ENCODE data around the gene TTLL8. TPM values are rescaled to one million over a fixed set of nuclear protein-coding genes. Genes with fewer than 3 reads are reported as not detected.
A peak's percentile ranks its signal among the peaks of the same experiment; 100 is the strongest.

Gene TTLL8
- total and polyA plus RNA-seq, 5 donors = not detected

- intact Hi-C loops (cut with DNase I) = no loop called here
- Histone ChIP-seq H3K27ac (ENCODE audit: low read length) (no peak overlapping the region), H3K9me3 (ENCODE audit: control insufficient read depth, low read length) (no peaks in the 10 kb centered on the region), H3K27me3 (ENCODE audit: control insufficient read depth, insufficient read depth) (no peaks in the 10 kb centered on the region), H3K4me1 (ENCODE audit: control insufficient read depth, insufficient read depth, low read length) (no peaks in the 10 kb centered on the region), H3K4me3 (ENCODE audit: low read length) (no peak overlapping the region)
- no peak for DNase-seq
- ATAC-seq = no peak
- WGBS = 70% methylated on average over 4 of the region's 4 CpGs
Observed at GRCh38 chr22:50004918-50005317, 53.2 kb downstream of the TTLL8 start.

DNA sequence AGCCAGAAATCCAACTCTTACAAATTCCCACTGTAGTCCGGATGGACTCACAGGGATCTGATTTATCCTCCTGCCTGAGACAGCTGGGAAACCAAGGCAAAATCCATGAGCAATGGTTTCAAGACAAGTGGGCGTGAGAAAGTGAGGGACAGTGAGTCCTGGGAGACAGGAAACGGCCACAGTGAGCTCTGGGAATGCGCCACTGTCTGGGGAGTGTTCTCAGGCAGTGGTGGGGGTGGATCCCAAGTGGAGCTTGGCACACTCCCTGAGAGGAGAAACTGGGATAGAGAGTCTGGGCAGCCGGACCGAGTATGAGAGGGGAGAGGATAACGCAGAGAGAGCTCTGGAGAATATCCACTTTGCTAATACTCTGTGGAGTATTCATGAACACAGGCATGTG is 55.3 kb downstream of the TTLL8 start:
- H3K4me1 ChIP-seq (ENCODE audit: control insufficient read depth, insufficient read depth, low read length) = no peaks in the 10 kb centered on the region
- DNase-seq = peak in 1 of 3 donors; percentile 28
- intact Hi-C loops (cut with DNase I) = no loop called here
- H3K9me3 ChIP-seq (ENCODE audit: control insufficient read depth, low read length) = no peaks in the 10 kb centered on the region
- H3K27me3 ChIP-seq (ENCODE audit: control insufficient read depth, insufficient read depth) = no peaks in the 10 kb centered on the region
- 53% methylated on average over 7 of the region's 7 CpGs for WGBS
- no peak overlapping the region for H3K27ac ChIP-seq (ENCODE audit: low read length)
- no peak overlapping the region for H3K4me3 ChIP-seq (ENCODE audit: low read length)
- ATAC-seq = no peak

DNA sequence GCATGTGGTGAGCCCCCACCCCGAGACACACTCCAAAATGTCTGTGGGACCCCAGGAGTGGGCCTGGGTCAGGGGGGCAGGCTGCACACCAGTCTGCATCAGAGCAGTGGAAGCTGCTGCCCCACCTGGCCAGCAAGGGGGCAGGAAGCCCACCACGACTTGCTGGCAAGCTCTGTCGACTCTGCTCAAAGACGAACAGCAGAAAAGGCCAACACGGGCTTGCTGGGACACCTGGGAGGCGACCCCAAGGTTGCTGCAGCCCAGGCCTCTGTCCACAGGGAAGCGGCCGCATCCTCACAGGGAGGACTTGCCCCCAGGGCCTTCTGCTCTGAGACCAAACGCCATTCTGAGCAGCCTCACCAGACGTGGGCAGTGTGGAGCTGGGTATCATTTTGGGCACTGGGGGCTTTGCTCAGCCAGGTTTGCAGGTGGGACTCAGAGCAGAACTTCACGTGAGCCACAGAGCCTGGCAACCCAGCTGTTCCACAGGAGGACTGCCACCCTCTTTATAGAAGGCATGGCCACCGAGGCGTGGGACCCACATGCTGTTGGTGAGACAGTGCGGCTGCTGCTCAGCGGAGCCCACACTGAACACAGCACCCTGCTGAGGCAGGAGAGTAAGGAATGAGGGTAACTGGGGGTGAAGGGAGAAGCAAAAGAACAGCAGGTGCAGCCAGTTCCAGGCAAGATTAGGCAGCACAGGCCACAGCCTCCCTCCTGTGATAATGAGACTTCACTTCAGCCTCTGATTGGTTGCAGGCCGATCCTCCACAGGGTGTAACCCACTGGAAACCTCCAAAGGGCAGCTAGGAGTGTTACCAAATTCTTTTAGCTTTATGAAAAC is 56.5 kb downstream of the TTLL8 start:
- WGBS = 84% methylated on average over 16 of the region's 16 CpGs
- DNase-seq (peak in 1 of 3 donors; percentile 9), ATAC-seq (no peak)

GRCh38 chr22:50000587-50001387 is 57.3 kb downstream of the TTLL8 start:
- no peak for ATAC-seq
- intact Hi-C loops (cut with DNase I) = no loop called here
- Histone ChIP-seq H3K4me1 (ENCODE audit: control insufficient read depth, insufficient read depth, low read length) (no peaks in the 10 kb centered on the region), H3K27me3 (ENCODE audit: control insufficient read depth, insufficient read depth) (no peaks in the 10 kb centered on the region), H3K4me3 (ENCODE audit: low read length) (no peak overlapping the region), H3K27ac (ENCODE audit: low read length) (no peak overlapping the region), H3K9me3 (ENCODE audit: control insufficient read depth, low read length) (no peaks in the 10 kb centered on the region)
- 94% methylated on average over 32 of the region's 32 CpGs for WGBS
- peak in 1 of 3 donors; percentile 51 for DNase-seq

More for the DNA sequence above, 56.5 kb downstream of the TTLL8 start:
- Histone ChIP-seq H3K9me3 (ENCODE audit: control insufficient read depth, low read length) (no peaks in the 10 kb centered on the region), H3K4me3 (ENCODE audit: low read length) (no peak overlapping the region), H3K4me1 (ENCODE audit: control insufficient read depth, insufficient read depth, low read length) (no peaks in the 10 kb centered on the region), H3K27ac (ENCODE audit: low read length) (no peak overlapping the region), H3K27me3 (ENCODE audit: control insufficient read depth, insufficient read depth) (no peaks in the 10 kb centered on the region)
- intact Hi-C loops (cut with DNase I) = no loop called here

- ATAC-seq (no peak), DNase-seq (no peak)
- 37% methylated on average over 41 of the region's 41 CpGs for WGBS
- intact Hi-C loops (cut with DNase I) = no loop called here
- Histone ChIP-seq H3K4me3 (ENCODE audit: low read length) (no peak overlapping the region), H3K9me3 (ENCODE audit: control insufficient read depth, low read length) (no peaks in the 10 kb centered on the region), H3K27ac (ENCODE audit: low read length) (no peak overlapping the region), H3K4me1 (ENCODE audit: control insufficient read depth, insufficient read depth, low read length) (no peaks in the 10 kb centered on the region), H3K27me3 (ENCODE audit: control insufficient read depth, insufficient read depth) (no peaks in the 10 kb centered on the region)
Observed at GRCh38 chr22:49999946-50000586, 58.0 kb downstream of the TTLL8 start.

GRCh38 chr22:49999063-49999945 is 58.8 kb downstream of the TTLL8 start:
- intact Hi-C loops (cut with DNase I) = no loop called here

DNA sequence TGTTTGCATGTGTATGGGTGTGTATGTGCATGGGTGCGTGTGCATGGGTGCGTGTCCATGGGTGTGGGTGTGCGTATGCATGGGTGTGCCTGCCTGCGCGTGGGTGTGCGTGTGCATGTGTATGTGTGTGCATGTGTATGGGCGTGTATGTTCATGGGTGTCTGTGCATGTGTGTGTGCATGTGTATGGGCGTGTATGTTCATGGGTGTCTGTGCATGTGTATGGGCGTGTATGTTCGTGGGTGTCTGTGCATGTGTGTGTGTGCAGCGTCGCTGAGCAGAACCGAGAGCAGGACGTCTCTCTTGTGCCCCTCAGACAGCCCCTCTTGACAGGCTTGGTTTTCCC is 59.4 kb downstream of the TTLL8 start:
- Histone ChIP-seq H3K27me3 (ENCODE audit: control insufficient read depth, insufficient read depth) (no peaks in the 10 kb centered on the region), H3K4me3 (ENCODE audit: low read length) (no peak overlapping the region), H3K4me1 (ENCODE audit: control insufficient read depth, insufficient read depth, low read length) (no peaks in the 10 kb centered on the region), H3K27ac (ENCODE audit: low read length) (no peak overlapping the region), H3K9me3 (ENCODE audit: control insufficient read depth, low read length) (no peaks in the 10 kb centered on the region)
- no peak for ATAC-seq
- 93% methylated on average over 14 of the region's 14 CpGs for WGBS
- no peak for DNase-seq
- intact Hi-C loops (cut with DNase I) = no loop called here

More at GRCh38 chr22:49999063-49999945, 58.8 kb downstream of the TTLL8 start:
- Histone ChIP-seq H3K27me3 (ENCODE audit: control insufficient read depth, insufficient read depth) (no peaks in the 10 kb centered on the region), H3K27ac (ENCODE audit: low read length) (no peak overlapping the region), H3K9me3 (ENCODE audit: control insufficient read depth, low read length) (no peaks in the 10 kb centered on the region), H3K4me1 (ENCODE audit: control insufficient read depth, insufficient read depth, low read length) (no peaks in the 10 kb centered on the region), H3K4me3 (ENCODE audit: low read length) (no peak overlapping the region)
- 13% methylated on average over 65 of the region's 70 CpGs for WGBS
- peak; percentile 4 to 60 for ATAC-seq
- peak in 1 of 3 donors; percentile 60 for DNase-seq

DNA sequence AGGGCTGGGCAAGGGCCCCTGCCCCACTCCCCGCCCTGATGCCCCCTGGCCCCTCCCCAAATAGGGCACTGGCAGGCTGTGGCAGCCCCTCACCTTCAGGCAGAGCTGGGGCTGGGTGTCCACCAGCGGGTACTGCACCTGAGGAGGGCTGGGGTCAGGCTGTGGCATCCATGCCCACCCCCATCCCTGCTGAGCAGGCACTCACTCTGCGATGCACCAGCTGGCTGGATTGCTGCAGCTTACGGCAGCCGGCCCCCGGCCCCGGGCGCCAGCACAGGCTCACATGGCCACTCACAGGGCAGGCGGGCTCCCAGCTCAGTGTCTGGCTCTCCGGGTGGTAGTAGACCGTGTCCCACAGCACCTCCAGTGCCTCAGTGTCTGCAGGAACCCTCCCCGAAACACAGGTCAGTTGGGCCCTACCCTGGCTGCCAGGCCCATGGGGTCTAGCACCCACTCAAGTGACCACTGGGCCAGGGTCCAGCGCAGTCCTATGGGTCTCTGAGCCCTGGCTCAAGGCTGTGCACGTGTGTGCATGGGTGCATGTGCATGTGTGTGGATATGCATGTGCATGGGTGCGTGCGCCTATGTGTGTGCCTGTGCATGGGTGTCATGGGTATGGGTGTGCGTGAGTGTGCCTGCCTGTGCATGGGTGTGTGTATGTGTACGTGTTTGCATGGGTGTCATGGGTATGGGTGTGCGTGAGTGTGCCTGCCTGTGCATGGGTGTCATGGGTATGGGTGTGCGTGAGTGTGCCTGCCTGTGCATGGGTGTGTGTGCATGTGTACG is 60.0 kb downstream of the TTLL8 start:
- intact Hi-C loops (cut with DNase I) = no loop called here
- no peaks in the 10 kb centered on the region for H3K9me3 ChIP-seq (ENCODE audit: control insufficient read depth, low read length)
- 93% methylated on average over 21 of the region's 21 CpGs for WGBS
- H3K27ac ChIP-seq (ENCODE audit: low read length) = no peak overlapping the region
- no peak overlapping the region for H3K4me3 ChIP-seq (ENCODE audit: low read length)
- ATAC-seq = no peak
- no peaks in the 10 kb centered on the region for H3K27me3 ChIP-seq (ENCODE audit: control insufficient read depth, insufficient read depth)
- no peaks in the 10 kb centered on the region for H3K4me1 ChIP-seq (ENCODE audit: control insufficient read depth, insufficient read depth, low read length)
- no peak for DNase-seq

- Histone ChIP-seq H3K4me3 (ENCODE audit: low read length) (no peak overlapping the region), H3K9me3 (ENCODE audit: control insufficient read depth, low read length) (no peaks in the 10 kb centered on the region), H3K27ac (ENCODE audit: low read length) (no peak overlapping the region), H3K4me1 (ENCODE audit: control insufficient read depth, insufficient read depth, low read length) (no peaks in the 10 kb centered on the region), H3K27me3 (ENCODE audit: control insufficient read depth, insufficient read depth) (no peaks in the 10 kb centered on the region)
- intact Hi-C loops (cut with DNase I) = no loop called here
- DNase-seq (no peak), ATAC-seq (no peak)
- WGBS = 87% methylated on average over 12 of the region's 12 CpGs
Observed at GRCh38 chr22:49997251-49997599, 60.9 kb downstream of the TTLL8 start.

All from right cardiac atrium (tissue), 5 donors.